ENCODE measurements around the gene FUT9.

The FUT9 gene

DNA sequence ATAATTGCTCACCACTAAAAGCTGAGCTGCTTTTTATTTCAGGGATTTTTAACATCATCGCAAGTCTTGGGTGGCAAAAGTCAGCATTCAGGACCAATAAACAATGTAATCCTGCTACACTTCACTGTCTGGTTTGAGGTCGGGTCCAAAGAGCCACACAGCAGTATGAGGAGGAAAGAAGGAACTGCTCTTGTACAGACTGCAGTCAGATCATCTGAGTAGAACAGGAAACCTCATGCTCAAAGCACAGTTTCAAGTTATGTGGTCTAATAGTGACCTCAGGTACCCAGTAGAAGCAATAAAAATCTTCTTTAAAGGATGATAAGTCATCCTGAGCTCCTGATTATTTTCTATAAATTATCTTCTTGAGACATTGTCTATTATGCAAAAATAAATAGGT is 211.4 kb downstream of the FUT9 start:
- DNase-seq (ENCODE audit: extremely low read depth, insufficient read length), result no peak
- TF ChIP-seq, protein P1, sequence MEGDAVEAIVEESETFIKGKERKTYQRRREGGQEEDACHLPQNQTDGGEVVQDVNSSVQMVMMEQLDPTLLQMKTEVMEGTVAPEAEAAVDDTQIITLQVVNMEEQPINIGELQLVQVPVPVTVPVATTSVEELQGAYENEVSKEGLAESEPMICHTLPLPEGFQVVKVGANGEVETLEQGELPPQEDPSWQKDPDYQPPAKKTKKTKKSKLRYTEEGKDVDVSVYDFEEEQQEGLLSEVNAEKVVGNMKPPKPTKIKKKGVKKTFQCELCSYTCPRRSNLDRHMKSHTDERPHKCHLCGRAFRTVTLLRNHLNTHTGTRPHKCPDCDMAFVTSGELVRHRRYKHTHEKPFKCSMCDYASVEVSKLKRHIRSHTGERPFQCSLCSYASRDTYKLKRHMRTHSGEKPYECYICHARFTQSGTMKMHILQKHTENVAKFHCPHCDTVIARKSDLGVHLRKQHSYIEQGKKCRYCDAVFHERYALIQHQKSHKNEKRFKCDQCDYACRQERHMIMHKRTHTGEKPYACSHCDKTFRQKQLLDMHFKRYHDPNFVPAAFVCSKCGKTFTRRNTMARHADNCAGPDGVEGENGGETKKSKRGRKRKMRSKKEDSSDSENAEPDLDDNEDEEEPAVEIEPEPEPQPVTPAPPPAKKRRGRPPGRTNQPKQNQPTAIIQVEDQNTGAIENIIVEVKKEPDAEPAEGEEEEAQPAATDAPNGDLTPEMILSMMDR (IDR thresholded peaks at IDR 0.05; ENCODE audit: insufficient read depth, low read length, poor library complexity, severe bottlenecking), result no peak
- Histone ChIP-seq H3K27me3 (replicated peaks; ENCODE audit: control insufficient read depth, insufficient read depth, low read length) (no peaks in the 10 kb centered on the region), H3K4me3 (replicated peaks; ENCODE audit: low read depth, low read length) (no peak overlapping the region), H3K36me3 (ENCODE audit: control insufficient read depth, insufficient read depth, low read length) (no peaks in the 10 kb centered on the region)

DNA sequence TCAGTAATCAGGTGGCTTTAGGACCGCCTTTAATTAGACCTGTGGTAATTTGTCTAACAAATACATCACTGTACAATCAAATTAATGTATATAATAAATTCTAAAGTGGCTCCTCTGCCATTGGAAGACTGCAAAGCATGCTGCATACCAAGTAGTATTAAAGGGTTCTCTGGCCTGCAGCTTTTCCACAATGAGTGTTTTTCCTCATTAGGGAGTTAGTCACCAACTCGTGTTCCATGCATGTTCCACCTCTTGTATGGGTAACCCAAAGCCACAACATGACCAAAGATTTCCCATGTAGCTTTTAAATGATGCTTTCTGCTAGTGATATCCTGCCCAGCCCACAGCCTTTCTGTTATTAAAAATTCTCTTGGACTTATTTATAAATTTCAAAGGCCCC is 218.7 kb downstream of the FUT9 start:
- TF ChIP-seq, protein P1 (IDR thresholded peaks at IDR 0.05; ENCODE audit: insufficient read depth, low read length, poor library complexity, severe bottlenecking), result no peak
- Histone ChIP-seq H3K27me3 (replicated peaks; ENCODE audit: control insufficient read depth, insufficient read depth, low read length) (no peaks in the 10 kb centered on the region), H3K4me3 (replicated peaks; ENCODE audit: low read depth, low read length) (no peak overlapping the region), H3K36me3 (ENCODE audit: control insufficient read depth, insufficient read depth, low read length) (no peaks in the 10 kb centered on the region)
- DNase-seq (ENCODE audit: extremely low read depth, insufficient read length), result no peak

DNA sequence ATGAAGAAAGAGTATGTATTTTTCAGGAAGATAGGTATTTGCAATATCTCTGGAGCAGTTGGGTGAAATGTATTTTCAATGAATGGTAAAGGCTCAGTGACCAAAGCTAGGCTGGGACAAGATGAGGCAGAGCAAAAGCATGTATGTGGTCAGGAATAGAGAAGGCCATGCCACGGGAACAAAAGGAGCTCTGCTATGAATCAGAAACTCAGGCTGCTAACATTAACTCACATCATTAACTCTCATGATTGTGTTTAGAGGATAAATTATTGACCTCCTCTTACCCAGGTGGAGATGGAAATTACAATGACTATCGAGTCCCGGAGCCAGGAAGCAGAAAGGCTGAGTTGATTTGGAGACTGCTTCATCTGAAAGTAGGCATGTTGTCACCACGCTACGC is 220.2 kb downstream of the FUT9 start:
- TF ChIP-seq, protein P1 (IDR thresholded peaks at IDR 0.05; ENCODE audit: insufficient read depth, low read length, poor library complexity, severe bottlenecking), result no peak
- no peak overlapping the region for H3K4me3 ChIP-seq (replicated peaks; ENCODE audit: low read depth, low read length)
- DNase-seq (ENCODE audit: extremely low read depth, insufficient read length), result no peak
- no peaks in the 10 kb centered on the region for H3K27me3 ChIP-seq (replicated peaks; ENCODE audit: control insufficient read depth, insufficient read depth, low read length)
- H3K36me3 ChIP-seq (ENCODE audit: control insufficient read depth, insufficient read depth, low read length), result no peaks in the 10 kb centered on the region

DNA sequence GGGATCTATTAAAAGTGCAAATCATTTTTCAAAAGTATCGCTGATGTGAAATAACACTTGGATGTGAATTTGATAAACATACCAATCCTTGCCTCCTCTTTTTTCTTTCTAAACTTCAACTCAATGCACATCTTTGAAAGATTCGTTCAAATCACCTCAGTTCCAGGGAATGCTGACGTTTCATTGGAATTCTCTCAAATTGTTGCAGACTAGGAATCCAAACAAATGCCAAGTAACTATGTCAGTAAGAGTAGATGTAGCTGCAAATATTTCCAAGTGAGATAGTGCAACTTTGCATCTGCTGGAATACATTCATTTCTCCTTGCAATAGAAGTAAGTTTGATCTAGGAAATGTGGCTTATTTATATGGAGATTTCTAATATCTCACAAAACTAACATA is 220.7 kb downstream of the FUT9 start:
- TF ChIP-seq, protein P1 (IDR thresholded peaks at IDR 0.05; ENCODE audit: insufficient read depth, low read length, poor library complexity, severe bottlenecking), result no peak
- no peak for DNase-seq (ENCODE audit: extremely low read depth, insufficient read length)
- Histone ChIP-seq H3K36me3 (ENCODE audit: control insufficient read depth, insufficient read depth, low read length) (no peaks in the 10 kb centered on the region), H3K4me3 (replicated peaks; ENCODE audit: low read depth, low read length) (no peak overlapping the region), H3K27me3 (replicated peaks; ENCODE audit: control insufficient read depth, insufficient read depth, low read length) (no peaks in the 10 kb centered on the region)

DNA sequence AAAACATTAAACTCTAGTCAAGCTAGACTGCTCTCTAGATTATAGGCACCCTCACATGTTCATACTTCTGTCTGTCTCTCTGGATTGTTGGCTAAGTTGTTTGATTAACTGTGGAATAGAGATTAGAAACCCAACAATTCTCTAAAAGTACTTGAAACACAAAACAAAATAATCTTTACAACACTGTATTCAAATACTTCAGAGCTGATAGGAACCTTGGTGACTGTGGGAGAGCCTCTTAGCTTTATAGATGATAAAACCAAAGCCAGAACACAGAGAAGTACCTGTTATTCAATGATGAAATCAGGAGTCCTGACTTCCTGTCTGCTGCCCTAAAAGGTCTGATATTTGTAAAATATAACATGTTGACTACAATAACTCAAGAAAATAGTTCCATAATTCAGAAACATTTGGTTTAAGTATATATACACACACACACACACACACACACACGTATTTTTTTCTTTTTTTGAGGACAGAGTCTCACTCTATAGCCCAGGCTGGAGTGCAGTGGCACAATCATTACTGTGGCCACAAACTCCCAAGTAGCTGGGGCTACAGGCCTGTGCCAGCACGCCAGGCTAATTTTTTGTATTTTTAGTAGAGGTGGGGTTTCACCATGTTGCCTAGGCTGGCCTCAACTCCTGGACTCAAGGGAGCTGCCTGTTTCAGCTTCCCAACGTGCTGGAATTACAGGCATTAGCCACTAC is 222.0 kb downstream of the FUT9 start:
- Histone ChIP-seq H3K36me3 (ENCODE audit: control insufficient read depth, insufficient read depth, low read length) (no peaks in the 10 kb centered on the region), H3K27me3 (replicated peaks; ENCODE audit: control insufficient read depth, insufficient read depth, low read length) (no peaks in the 10 kb centered on the region), H3K4me3 (replicated peaks; ENCODE audit: low read depth, low read length) (no peak overlapping the region)
- TF ChIP-seq, protein P1 (IDR thresholded peaks at IDR 0.05; ENCODE audit: insufficient read depth, low read length, poor library complexity, severe bottlenecking), result no peak
- no peak for DNase-seq (ENCODE audit: extremely low read depth, insufficient read length)

DNA sequence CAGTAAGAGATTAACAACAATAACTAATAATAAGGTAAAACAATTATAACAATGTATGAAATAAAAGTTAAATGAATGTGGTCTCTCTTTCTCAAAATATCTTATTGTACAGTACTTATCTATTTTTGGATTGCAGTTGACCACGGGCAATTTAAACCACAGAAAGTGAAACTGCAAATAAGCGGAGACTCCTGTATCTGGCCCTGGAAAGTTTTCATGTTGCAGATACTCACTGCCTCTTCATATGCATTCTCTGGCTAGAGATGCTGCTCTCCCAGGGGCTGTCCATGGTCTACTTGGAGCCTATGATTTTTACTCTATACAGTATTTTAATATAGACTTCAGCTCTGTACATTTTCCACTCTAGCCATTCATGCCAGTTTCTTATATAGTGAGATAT is 230.8 kb downstream of the FUT9 start:
- Histone ChIP-seq H3K27me3 (replicated peaks; ENCODE audit: control insufficient read depth, insufficient read depth, low read length) (no peaks in the 10 kb centered on the region), H3K4me3 (replicated peaks; ENCODE audit: low read depth, low read length) (no peak overlapping the region), H3K36me3 (ENCODE audit: control insufficient read depth, insufficient read depth, low read length) (no peaks in the 10 kb centered on the region)
- no peak for DNase-seq (ENCODE audit: extremely low read depth, insufficient read length)
- TF ChIP-seq, protein P1 (IDR thresholded peaks at IDR 0.05; ENCODE audit: insufficient read depth, low read length, poor library complexity, severe bottlenecking), result no peak
